ENCODE measurements around the gene OVCH2.

- TF ChIP-seq CTCF (IDR thresholded peaks at IDR 0.05): no peak
- no peak for TF ChIP-seq EP300 (IDR thresholded peaks at IDR 0.05)
- TF ChIP-seq POLR2A (IDR thresholded peaks at IDR 0.05): no peak
- TF ChIP-seq POLR2AphosphoS5 (IDR thresholded peaks at IDR 0.05): no peak
Measured at GRCh38 chr11:7675631-7676030, 30.6 kb downstream of the OVCH2 start.
